Stimulated activated CD8-positive, alpha-beta memory T cell treated with anti-CD3 and anti-CD28 coated beads, Interleukin-12 subunit alpha, Interleukin-12 subunit beta, amount 100 ng/mL, for 24 hours (primary cell): ENCODE data around the gene GPR161.
"Not testable (repeated sequence)": the region's sequence is repeated elsewhere in the genome, so short reads cannot be mapped to it uniquely, and the experiment has no call there.

ENCODE experiments used
- DNase-seq: peaks from one replicate; pipeline ENCODE4 v3.0.0-alpha.2; 2020; ENCODE audit errors: extremely low read depth

GPR161 gene

GRCh38 chr1:168136709-168137514 is at the start of gene GPR161:
Gene GPR161 (minus strand): TSS chr1:168136930. CDS start chr1:168104850, 32,080 bp downstream.
- no peak for DNase-seq

GRCh38 chr1:168181063-168181720 is 44.5 kb upstream of the GPR161 start:
- not testable (repeated sequence) for DNase-seq

DNA sequence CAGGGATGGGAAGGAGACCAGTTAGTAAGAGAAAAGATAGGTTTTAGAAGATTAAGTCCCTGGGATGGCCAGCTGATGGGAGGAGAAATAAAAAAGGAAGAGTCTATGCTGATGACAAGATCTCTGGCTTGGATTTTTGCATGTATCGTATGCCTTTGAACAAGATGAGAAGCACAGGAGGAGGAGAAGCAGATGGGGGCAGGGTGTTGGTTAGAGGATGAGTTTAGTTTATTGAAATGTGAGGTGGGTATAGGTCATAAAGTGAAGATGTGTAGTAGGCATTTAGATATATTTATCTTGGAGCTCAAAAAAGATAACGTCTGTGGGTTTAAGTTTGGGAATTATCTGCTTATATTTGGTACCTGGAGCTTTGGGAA is 43.4 kb upstream of the GPR161 start:
- DNase-seq, result no peak

DNA sequence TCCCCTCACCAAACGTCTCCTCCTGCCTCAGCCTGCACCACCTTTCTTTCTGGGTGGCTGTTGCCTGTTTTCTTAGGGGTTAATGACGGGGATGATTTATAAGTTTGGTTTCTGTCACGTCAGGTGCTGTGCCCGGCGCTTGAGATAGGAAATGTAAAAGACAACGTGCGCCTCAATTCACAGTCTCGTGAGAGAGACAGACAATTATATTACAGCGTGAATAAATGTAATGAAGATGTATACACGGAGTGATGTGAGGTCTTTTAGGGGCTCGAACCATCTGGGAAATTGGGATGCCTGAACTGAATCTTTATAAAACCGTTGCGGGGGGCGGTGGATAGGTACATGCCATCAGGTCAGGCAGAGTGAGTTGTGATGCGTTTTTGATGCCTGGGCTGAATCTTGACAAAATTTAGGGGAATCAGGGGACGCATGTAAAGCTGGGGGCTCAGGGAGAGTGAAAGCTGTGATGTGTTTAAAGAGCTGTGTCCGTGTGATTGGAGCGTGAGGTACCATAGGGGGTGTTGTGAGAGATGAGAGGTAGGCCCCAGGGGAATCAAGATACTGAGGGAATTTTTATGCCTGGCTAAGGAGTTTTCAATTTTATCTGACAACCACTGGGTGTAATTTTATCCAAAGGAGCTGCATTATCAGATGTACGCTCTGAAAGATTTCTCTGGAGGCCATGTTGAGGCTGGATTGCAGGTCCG is 42.9 kb upstream of the GPR161 start:
- no peak for DNase-seq

DNA sequence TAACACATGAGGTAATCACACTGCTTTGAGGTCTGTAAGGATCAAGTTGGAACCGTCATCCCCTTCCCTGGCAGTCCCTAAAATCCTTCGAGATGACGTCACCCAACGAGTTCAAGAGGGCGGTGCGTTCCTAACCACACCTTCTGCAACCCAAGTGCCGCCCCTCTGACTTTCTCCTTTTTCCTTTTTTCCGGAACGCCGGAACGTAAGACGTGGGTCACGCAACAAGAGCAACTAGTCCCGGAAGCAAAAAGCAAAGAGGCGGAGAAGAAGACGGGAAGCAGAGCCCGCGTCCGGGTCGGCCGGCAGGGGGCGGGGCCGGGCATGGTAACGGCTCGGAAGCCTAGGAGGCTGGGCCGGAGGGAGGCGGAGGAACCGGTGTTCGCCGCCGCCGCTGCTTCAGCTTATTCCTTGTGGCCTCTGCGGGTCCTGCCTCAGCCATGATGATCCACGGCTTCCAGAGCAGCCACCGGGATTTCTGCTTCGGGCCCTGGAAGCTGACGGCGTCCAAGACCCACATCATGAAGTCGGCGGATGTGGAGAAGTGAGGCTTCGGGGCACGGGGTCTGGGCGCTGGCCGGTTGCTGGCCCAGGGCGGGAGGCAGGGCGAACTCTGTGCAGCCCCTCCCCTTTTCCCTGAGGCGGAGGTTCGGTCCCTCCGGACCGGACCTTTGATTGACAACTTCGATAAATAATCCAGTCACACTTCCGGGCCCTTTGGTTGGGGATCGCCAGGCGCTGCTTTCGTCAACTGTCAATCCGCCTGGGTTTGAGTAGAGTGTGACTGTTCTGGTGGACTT is 42.1 kb upstream of the GPR161 start, which contains the start of gene TIPRL:
Gene TIPRL, plus strand, starts transcription at position 325 of the 800 bp plus-strand sequence. Its CDS starts 116 bp downstream, at position 441.
- peak; percentile 89 for DNase-seq

- DNase-seq, result no peak
Observed at GRCh38 chr1:168178227-168178637, 41.5 kb upstream of the GPR161 start.

DNA sequence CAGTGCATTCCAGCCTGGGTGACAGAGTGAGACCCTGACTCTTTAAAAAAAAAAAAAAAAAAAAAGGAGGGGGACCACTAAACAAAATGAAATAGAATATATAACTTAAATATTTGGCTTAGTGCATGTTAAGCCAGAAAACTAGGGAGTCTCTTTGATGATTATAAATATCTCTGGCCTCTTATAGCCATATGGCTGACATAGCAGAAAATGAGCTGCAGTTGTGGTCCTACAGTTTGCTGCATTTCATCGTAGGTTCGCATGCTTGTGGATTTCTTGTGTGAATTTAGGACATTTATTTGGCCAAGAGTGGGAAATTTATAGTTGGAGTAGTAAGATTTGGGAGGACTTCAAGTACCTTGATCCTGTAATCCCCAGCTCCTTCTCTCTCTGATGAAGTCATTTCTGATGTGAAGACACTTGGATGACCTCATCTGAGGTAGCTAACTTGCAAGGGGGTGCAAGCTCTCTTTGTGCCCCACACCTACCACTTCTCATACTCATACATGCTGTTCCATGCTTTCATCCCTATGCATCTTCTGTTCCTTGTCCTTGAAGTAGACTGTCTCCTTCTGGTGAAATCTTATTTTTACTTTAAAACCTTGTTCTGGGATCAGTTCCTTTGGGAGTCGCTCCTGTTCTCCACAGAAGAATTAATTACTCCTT is 35.7 kb upstream of the GPR161 start:
- DNase-seq, result no peak

DNA sequence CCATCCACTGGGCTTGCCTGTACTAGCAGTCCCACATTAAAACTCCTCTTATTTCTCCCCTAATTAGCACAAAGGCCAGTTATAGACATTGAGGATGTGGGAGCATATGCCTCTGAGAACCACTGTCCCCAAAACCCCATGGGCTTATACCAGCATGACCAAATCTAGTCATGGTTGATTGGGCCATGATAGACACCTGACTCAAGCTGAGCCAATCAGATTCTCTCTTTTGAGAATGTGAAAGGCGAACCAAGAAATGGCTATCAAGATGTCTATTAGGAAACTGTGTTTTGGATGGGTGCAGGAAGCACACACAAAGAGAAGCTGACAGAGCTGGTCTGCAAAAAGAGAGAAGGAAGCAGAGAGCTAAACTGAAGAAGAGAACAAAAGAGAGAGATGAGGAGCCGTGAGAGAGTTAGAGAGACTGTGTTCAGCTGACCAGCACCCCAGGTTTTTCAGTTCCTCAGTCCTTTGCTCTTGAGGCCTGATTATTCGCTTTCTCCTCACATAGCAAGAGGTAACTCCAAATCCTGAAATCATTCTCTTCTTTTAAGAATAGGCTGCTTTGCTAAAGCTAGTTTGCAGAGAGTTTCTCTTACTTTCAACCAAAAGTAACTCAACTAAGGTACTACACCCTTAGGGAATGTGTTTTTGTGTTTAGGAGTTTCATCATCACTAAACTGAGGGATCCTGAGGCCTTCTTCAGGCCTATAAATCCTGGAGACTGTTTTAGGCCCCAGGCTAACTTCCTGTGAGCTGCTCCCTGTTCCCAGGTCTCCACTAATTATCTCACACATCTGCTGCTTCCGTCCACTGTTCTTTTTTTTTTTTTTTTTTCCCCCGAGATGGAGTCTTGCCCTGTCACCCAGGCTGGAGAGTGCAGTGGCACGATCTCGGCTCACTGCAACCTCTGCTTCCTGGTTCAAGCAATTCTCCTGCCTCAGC is 34.1 kb upstream of the GPR161 start:
- no peak for DNase-seq

- DNase-seq, result no peak
Observed at GRCh38 chr1:168167806-168168205, 31.1 kb upstream of the GPR161 start.

DNA sequence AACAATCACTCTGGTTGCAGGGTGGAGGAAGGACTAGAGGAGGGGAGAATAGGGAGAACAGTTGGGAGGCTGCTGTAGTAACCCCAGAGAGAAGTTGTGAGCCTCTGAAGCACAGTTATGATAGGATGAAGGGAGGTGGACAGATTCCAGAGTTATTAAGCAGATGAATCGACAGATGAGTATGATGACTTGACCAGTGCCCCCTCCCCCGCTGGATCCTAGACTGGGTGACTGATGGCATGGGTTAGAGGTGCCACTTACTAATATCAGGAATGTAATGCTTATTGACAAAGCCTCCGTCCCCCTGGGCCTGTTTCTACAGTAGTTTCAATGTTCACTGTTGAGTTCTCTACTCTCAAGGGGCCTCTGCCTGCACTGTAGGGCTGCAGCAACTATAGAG is 28.0 kb upstream of the GPR161 start:
- DNase-seq, result no peak

GRCh38 chr1:168163670-168164069 is 26.9 kb upstream of the GPR161 start:
- no peak for DNase-seq

- no peak for DNase-seq
Observed at GRCh38 chr1:168161459-168161858, 24.7 kb upstream of the GPR161 start.

GRCh38 chr1:168159979-168160378 is 23.2 kb upstream of the GPR161 start:
- DNase-seq, result no peak

DNA sequence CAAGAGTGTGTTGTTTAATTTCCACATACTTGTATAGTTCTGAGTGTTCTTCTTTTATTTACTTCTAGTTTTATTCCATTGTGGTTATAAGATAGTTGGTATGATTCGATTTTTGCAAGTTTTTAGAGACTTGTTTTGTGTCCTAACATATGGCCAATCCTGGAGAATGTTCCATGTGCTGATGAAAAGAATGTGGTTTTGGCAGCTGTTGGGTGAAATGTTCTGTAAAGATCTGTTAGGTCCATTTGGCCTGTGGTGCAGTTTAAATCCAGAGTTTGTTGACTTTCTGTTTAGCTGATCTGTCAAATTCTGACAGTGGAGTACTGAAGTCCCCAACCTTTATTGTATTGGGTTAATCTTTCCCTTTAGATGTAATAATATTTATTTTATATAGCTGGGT is 22.5 kb upstream of the GPR161 start:
- DNase-seq, result no peak

DNA sequence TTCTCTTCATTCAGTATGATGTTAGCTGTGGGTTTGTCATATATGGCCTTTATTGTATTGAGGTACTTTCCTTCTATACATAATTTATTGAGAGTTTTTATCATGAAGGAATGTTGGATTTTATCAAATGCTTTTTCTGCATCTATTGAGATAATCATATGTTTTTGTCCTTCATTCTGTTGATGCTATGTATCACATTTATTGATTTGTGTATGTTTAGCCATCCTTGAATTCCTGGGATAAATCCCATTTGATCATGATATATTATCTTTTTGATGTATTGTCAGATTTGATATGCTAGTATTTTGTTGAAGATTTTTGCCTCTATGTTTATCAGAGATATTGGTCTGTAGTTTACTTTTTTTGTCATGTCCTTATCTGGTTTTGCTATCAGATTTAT is 20.9 kb upstream of the GPR161 start:
- no peak for DNase-seq

DNA sequence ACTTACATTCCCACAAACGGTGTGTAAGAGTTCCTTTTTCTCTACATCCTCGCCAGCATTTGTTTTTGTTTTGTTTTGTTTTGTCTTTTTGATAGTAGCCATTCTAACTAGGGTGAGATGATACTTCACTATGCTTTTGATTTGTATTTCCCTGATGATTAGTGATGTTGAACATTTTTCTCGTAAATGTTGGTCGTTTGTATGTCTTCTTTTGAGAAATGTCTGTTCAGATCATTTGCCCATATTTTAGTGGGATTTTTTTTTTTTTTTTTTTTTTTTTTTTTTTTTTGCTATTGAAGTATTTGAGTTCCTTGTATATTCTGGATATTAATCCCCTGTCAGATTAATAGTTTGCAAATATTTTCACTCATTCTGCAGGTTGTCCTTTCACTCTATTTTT is 19.2 kb upstream of the GPR161 start:
- no peak for DNase-seq

GRCh38 chr1:168154707-168155106 is 18.0 kb upstream of the GPR161 start:
- DNase-seq, result not testable (repeated sequence)

DNA sequence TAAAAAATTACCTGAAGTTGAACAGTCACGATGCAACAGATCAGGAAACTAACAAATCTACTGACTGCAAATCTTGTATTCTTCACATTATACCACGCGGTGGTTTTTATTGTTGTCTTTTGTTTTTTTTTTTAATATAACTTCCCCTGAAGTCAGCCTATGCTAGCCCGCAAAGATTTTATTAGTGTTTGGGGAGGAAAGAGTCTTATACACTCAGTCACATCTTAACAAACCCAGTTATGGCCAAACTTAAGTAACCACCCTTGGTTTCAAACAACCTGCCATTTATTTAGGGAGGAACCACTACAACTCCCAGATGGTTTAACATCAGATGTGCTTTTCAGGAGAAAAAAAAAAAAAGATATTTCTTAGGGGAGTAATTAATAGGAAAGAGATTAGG is 15.2 kb upstream of the GPR161 start:
- DNase-seq, result no peak

DNA sequence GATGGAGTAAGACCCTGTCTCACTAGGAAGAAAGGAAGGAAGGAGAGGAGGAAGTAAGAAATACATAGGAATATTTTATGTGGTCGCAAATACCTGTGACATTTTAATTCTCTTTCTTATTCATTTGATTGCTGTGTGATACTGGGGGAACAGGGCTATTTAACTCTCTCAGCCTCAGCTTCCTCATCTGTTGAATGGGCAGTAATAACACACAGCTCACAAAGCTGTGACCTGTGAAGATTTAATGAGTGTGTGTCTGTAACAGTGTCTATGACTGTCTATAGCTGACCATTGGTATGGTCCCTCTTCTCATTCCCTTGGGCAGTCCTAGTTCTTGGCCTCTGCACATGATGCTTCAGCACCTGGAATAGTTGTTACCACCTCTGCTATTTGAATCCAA is 13.6 kb upstream of the GPR161 start:
- DNase-seq, result no peak

- no peak for DNase-seq
Observed at GRCh38 chr1:168148916-168149315, 12.2 kb upstream of the GPR161 start.
